PC-9 (cell line): ENCODE results near the gene ENTPD5. TPM values are rescaled to one million over a fixed set of nuclear protein-coding genes. Genes with fewer than 3 reads are reported as not detected.

ENCODE experiments used
- BruUV-seq: library from RNA; stranded (reverse); fragments of 400-500 nt; replicated peaks from 2 replicates; lab custom pipeline; 2021; lab: Mats Ljungman, UMichigan
- CTCF ChIA-PET: fragments of 300-600 bp; sonication (Branson Sonifier 250); formaldehyde crosslinking; loops from one replicate; lab custom pipeline; 2022; ENCODE audit warnings: antibody characterized with exemption; lab: Charles Lee
- POLR2A ChIA-PET: fragments of 300-600 bp; sonication (Branson Sonifier 250); formaldehyde crosslinking; loops from one replicate; lab custom pipeline; 2022; ENCODE audit warnings: antibody characterized with exemption; ENCODE audit not compliant: unreplicated experiment; lab: Charles Lee
- DNase-seq, 2 experiments: peaks; one replicate each; pipeline versions ENCODE4 v3.0.0 to v3.0.0-alpha.2; 2015 to 2022; ENCODE audit warnings: mixed read lengths in 1 of 2
- H2AFZ ChIP-seq: fragments of 200-600 bp; sonication (generic); 2 replicates; pipeline ENCODE4 v1.8.1; 2017; ENCODE audit warnings: antibody characterized with exemption
- H3F3A ChIP-seq: fragments of 200-600 bp; sonication (generic); 2 replicates; pipeline ENCODE4 v1.8.1; 2017; ENCODE audit warnings: antibody characterized with exemption, mild to moderate bottlenecking, low read depth; ENCODE audit not compliant: insufficient read depth
- H3K27ac ChIP-seq: fragments of 200-600 bp; sonication (generic); 2 replicates; pipeline ENCODE4 v1.6.1; 2016; ENCODE audit warnings: mixed run types
- H3K27me3 ChIP-seq: fragments of 200-600 bp; sonication (generic); 2 replicates; pipeline ENCODE4 v1.6.1; 2016; ENCODE audit warnings: low read depth, mixed run types; ENCODE audit not compliant: insufficient read depth
- H3K36me3 ChIP-seq: fragments of 200-600 bp; sonication (generic); 2 replicates; pipeline ENCODE4 v1.6.1; 2016; ENCODE audit warnings: low read depth, mixed run types
- H3K4me1 ChIP-seq: fragments of 200-600 bp; sonication (generic); replicated peaks from 2 replicates; pipeline ENCODE4 v1.6.1; 2016; ENCODE audit warnings: mixed run types; ENCODE audit not compliant: insufficient read depth
- H3K4me2 ChIP-seq: fragments of 200-600 bp; sonication (generic); 2 replicates; pipeline ENCODE4 v1.6.1; 2017; ENCODE audit warnings: mixed run types
- H3K4me3 ChIP-seq: fragments of 200-600 bp; sonication (generic); 2 replicates; pipeline ENCODE4 v1.6.1; 2016; ENCODE audit warnings: mixed run types
- H3K79me2 ChIP-seq: fragments of 200-600 bp; sonication (generic); 2 replicates; pipeline ENCODE4 v1.6.1; 2017; ENCODE audit warnings: low read depth, mixed run types
- H3K9me2 ChIP-seq: fragments of 200-600 bp; sonication (generic); 2 replicates; pipeline ENCODE4 v1.8.1; 2017; ENCODE audit warnings: mild to moderate bottlenecking; ENCODE audit not compliant: insufficient read depth
- H3K9me3 ChIP-seq: fragments of 200-600 bp; sonication (generic); 2 replicates; pipeline ENCODE4 v1.8.1; 2016; ENCODE audit warnings: low read depth; ENCODE audit not compliant: insufficient read depth
- H4K20me1 ChIP-seq: fragments of 200-600 bp; sonication (generic); 2 replicates; pipeline ENCODE4 v1.8.1; 2017; ENCODE audit not compliant: insufficient read depth
- EZH2 ChIP-seq: fragments of 200-600 bp; sonication (generic); IDR thresholded peaks from 2 replicates; pipeline ENCODE4 v1.8.0; 2017; ENCODE audit warnings: antibody characterized with exemption, low read depth
- intact Hi-C: fragments of 100-400 bp; cut with micrococcal nuclease; formaldehyde crosslinking; loops from one replicate; pipeline ENCODE4 v1.10.0; 2022; ENCODE audit not compliant: unreplicated experiment
- total RNA-seq: library from RNA; stranded (reverse); gene quantifications from 2 replicates; pipeline ENCODE4 v1.2.3, GENCODE V29; 2021
- TF ChIP-seq, protein P1 (sequence below): fragments of 200-600 bp; sonication (generic); conservative IDR thresholded peaks from 2 replicates; pipeline ENCODE4 v1.6.1; 2017; ENCODE audit warnings: mixed run types, antibody characterized with exemption, mild to moderate bottlenecking, moderate library complexity

ENTPD5 gene
- total RNA-seq, 1 experiment from 2014 or later, result 12.3 TPM

DNA sequence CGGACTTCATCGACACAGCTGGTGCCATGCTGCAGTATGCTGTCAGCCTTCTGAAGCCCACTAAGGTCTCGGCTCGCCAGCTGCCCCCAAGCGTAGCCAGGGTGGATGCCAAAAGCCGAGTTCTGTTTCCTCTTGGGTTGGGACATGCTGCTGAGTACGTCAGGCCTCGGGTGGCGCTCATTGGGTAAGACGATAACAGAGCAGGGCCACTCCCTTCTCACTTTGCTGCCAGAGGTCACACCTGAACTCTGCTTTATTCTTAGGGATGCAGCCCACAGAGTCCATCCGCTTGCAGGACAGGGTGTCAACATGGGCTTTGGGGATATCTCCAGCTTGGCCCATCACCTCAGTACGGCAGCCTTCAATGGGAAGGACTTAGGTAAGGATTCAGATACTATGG is 57.9 kb downstream of the ENTPD5 start:
- TF ChIP-seq EZH2, result no peak
- TF ChIP-seq, protein P1, sequence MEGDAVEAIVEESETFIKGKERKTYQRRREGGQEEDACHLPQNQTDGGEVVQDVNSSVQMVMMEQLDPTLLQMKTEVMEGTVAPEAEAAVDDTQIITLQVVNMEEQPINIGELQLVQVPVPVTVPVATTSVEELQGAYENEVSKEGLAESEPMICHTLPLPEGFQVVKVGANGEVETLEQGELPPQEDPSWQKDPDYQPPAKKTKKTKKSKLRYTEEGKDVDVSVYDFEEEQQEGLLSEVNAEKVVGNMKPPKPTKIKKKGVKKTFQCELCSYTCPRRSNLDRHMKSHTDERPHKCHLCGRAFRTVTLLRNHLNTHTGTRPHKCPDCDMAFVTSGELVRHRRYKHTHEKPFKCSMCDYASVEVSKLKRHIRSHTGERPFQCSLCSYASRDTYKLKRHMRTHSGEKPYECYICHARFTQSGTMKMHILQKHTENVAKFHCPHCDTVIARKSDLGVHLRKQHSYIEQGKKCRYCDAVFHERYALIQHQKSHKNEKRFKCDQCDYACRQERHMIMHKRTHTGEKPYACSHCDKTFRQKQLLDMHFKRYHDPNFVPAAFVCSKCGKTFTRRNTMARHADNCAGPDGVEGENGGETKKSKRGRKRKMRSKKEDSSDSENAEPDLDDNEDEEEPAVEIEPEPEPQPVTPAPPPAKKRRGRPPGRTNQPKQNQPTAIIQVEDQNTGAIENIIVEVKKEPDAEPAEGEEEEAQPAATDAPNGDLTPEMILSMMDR, result no peak
- Histone ChIP-seq H3K27me3 (no peaks in the 10 kb centered on the region), H3K27ac (no peak overlapping the region), H3K36me3 (peaks cover 16% of the 10 kb centered on the region; the same call in 1 of the 2 replicates), H3K9me2 (no peaks in the 10 kb centered on the region; the same call in 1 of the 2 replicates), H3K4me2 (no peak overlapping the region), H4K20me1 (no peaks in the 10 kb centered on the region), H3K4me1 (no peaks in the 10 kb centered on the region), H3F3A (peaks cover 3% of the 10 kb centered on the region; the same call in 1 of the 2 replicates), H3K9me3 (no peaks in the 10 kb centered on the region), H2AFZ (no peak overlapping the region), H3K79me2 (no peaks in the 10 kb centered on the region), H3K4me3 (no peak overlapping the region)
- CTCF ChIA-PET, result no interaction called here
- intact Hi-C loops, result no loop called here
- no peak for DNase-seq
- POLR2A ChIA-PET, result no interaction called here
- BruUV-seq, result no TSS peak

GRCh38 chr14:73958591-73958990 is 60.5 kb downstream of the ENTPD5 start:
- peaks cover 11% of the 10 kb centered on the region; the same call in 1 of the 2 replicates for H3K36me3 ChIP-seq
- no peaks in the 10 kb centered on the region for H3K79me2 ChIP-seq
- H3K9me2 ChIP-seq, result no peaks in the 10 kb centered on the region; the same call in 1 of the 2 replicates
- no peaks in the 10 kb centered on the region for H3F3A ChIP-seq
- H3K9me3 ChIP-seq, result no peaks in the 10 kb centered on the region
- TF ChIP-seq EZH2, result no peak
- TF ChIP-seq, protein P1, result no peak
- H4K20me1 ChIP-seq, result no peaks in the 10 kb centered on the region
- no peak overlapping the region for H2AFZ ChIP-seq
- no peak overlapping the region for H3K4me3 ChIP-seq
- no peak for DNase-seq
- POLR2A ChIA-PET, result no interaction called here
- H3K4me2 ChIP-seq, result no peak overlapping the region
- BruUV-seq, result no TSS peak
- CTCF ChIA-PET, result no interaction called here
- H3K4me1 ChIP-seq, result no peaks in the 10 kb centered on the region
- intact Hi-C loops, result no loop called here
- no peak overlapping the region for H3K27ac ChIP-seq
- no peaks in the 10 kb centered on the region for H3K27me3 ChIP-seq

- DNase-seq, result no peak
- Histone ChIP-seq H3F3A (peaks cover 5% of the 10 kb centered on the region; the same call in 1 of the 2 replicates), H3K27me3 (no peaks in the 10 kb centered on the region), H3K9me3 (no peaks in the 10 kb centered on the region), H3K4me3 (no peak overlapping the region), H3K4me2 (no peak overlapping the region), H4K20me1 (no peaks in the 10 kb centered on the region), H3K9me2 (no peaks in the 10 kb centered on the region), H2AFZ (no peak overlapping the region), H3K4me1 (peaks cover 6% of the 10 kb centered on the region; the same call in 1 of the 2 replicates), H3K27ac (no peak overlapping the region), H3K36me3 (peaks cover 6% of the 10 kb centered on the region; the same call in 1 of the 2 replicates), H3K79me2 (peaks cover 11% of the 10 kb centered on the region; the same call in 1 of the 2 replicates)
- ChIA-PET POLR2A (no interaction called here), CTCF (no interaction called here)
- TF ChIP-seq, protein P1, result no peak
- no peak for TF ChIP-seq EZH2
- intact Hi-C loops, result no loop called here
- no TSS peak for BruUV-seq
Observed at GRCh38 chr14:73955674-73956073, 63.4 kb downstream of the ENTPD5 start.
